GM08714 (cell line): Measurements from ENCODE around the gene OBSCN.

ENCODE experiments used
- H3K4me3 ChIP-seq: fragments of 200-500 bp; sonication (Bioruptor generic); 2 replicates; pipeline ENCODE4 v1.5.1; 2014; ENCODE audit warnings: mild to moderate bottlenecking, low read length, inconsistent platforms
- ZNF274 ChIP-seq: IDR thresholded peaks from 2 replicates; pipeline ENCODE4 v1.6.1; 2012; ENCODE audit warnings: mild to moderate bottlenecking, low read depth, low read length

The OBSCN gene

GRCh38 chr1:228358764-228359612, 151.1 kb downstream of the OBSCN start:
- H3K4me3 ChIP-seq: no peak overlapping the region
- no peak for TF ChIP-seq ZNF274

- H3K4me3 ChIP-seq: no peak overlapping the region
Observed at GRCh38 chr1:228359613-228360532, 152.0 kb downstream of the OBSCN start.

GRCh38 chr1:228360533-228361313, 152.9 kb downstream of the OBSCN start:
- no peak for TF ChIP-seq ZNF274
- no peak overlapping the region for H3K4me3 ChIP-seq

More at GRCh38 chr1:228359613-228360532, 152.0 kb downstream of the OBSCN start:
- TF ChIP-seq ZNF274: no peak

- no peak for TF ChIP-seq ZNF274
- H3K4me3 ChIP-seq: no peak overlapping the region
Observed at GRCh38 chr1:228361314-228362140, 153.7 kb downstream of the OBSCN start.

- no peak overlapping the region for H3K4me3 ChIP-seq
- TF ChIP-seq ZNF274: no peak
Observed at GRCh38 chr1:228362141-228362883, 154.5 kb downstream of the OBSCN start.

- TF ChIP-seq ZNF274: no peak
- H3K4me3 ChIP-seq: no peak overlapping the region
Observed at GRCh38 chr1:228362884-228363450, 155.1 kb downstream of the OBSCN start.

DNA sequence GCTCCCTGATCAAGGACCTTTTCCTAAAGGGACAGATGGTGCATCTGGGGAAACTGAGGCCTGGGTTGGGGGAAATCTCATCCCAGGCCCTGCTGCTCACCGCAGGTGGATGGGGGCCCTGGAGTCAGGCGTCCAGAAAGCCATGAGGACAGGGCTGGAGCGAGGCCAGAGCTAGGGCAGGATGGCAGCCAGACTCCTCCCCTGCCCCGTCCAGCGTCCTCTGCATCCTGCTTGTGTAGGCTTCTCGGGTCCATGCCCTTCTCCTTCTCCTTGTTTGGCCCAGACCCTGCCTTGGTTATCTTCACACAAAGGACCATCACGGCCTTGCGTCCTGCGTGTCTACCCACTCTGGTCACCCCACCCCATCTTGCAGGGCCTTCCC, 155.8 kb downstream of the OBSCN start:
- H3K4me3 ChIP-seq: no peak overlapping the region
- no peak for TF ChIP-seq ZNF274

DNA sequence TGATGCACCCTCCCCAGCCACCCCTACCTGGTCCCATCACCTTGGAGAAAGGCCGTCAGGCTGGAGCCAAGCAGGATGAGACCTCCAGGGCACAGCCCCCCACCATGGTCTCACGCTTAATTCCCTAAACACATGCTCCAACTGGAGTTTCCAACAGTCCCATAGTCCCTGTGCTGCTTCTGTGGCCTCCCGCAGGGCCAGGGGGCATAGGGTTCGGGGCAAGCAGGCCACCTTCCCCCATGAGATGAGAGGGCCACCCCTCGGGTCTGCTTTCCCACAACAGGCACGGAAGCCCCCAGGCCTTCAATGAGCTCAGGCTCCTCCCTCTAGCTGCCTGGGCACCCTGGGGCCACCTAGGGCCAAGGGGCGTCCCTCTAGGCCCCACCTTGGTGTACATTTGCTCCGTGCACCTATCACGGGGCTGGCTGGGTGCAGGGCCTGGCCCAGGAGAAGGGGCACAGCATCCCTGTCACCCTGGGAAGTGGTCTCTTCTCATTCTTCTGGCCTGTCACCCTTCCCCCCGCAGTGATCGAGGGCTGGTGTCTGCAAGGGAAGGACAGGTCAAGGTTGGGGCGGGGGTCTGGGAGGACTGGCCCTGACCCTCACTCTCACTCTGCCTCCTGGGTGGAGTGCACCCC, 156.3 kb downstream of the OBSCN start:
- no peak for TF ChIP-seq ZNF274
- H3K4me3 ChIP-seq: no peak overlapping the region

DNA sequence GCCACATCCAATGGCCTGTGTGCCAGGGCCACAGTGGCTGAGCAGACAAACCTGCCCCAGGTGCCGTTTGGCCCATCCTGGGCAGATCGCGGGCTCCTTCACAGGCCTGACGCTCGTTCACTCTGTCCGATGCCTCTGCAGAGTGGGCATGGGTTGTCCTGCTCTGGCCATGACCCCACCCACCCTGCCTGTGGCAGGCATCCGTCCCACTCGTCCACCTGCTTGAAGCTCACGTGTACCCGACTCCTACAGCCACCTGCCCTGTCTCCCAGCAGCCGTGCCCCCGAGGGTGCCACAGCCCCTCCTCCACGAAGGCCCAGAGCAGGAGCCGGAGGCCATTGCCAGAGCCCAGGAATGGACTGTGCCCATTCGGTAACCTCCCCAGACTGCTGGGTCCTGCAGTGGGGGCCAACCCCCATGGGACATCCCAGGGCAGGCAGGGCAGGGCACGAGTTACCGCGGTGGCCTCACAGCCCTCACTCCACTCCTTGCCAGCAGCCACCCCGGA, 156.9 kb downstream of the OBSCN start:
- TF ChIP-seq ZNF274: no peak
- H3K4me3 ChIP-seq: no peak overlapping the region

DNA sequence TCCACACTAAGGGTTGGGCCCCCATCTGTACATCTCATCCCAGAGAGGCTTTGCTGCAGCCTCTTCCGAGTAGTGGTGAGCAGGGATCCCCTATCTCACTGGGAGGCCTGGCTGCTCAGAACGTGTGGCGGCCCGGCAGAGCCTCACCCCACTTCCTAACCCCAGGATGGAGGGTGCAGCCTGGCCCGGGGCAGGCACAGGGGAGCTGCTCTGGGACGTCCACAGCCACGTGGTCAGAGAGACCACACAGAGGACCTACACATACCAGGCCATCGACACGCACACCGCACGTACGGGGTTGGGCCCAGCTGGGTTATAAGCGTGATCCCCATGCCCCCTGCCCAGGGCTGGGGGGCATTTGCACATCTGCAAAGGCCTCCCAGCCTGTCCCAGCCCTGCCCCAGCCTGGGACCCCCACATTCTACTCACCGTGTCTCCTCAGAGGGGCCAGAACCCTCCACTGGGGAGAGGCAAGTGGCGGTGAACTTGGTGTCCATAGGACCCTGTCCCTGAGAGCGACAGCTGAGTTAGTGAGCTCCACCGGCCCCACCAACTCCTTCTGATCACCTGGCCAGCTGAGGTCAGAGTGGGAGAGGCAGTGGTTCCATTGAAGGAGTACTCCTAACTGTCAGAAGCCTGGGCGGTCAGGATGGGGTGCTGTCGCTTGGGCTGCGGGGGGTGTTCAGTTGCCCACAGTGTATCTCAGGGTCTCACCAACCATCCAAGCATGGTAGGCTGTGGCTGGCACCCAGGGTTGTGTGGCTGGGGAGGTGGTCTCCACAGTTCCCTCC, 157.6 kb downstream of the OBSCN start:
- no peak for TF ChIP-seq ZNF274
- no peak overlapping the region for H3K4me3 ChIP-seq
